Stimulated activated CD8-positive, alpha-beta memory T cell treated with anti-CD3 and anti-CD28 coated beads, Interleukin-7, amount 100 ng/mL, for 48 hours (primary cell): ENCODE results near the gene TCOF1.
A peak's percentile ranks its signal among the peaks of the same experiment; 100 is the strongest.

Experiments
- DNase-seq, 2 donors: peaks; one replicate each; pipeline ENCODE4 v3.0.0-alpha.2; 2020; ENCODE audit warnings: low read depth in 1 of 2; ENCODE audit errors: extremely low read depth in 1 of 2

TCOF1 gene

GRCh38 chr5:150347451-150347850 is 10.0 kb upstream of the TCOF1 start:
- DNase-seq: no peak

- no peak for DNase-seq
These were observed 7.7 kb upstream of the TCOF1 start for GRCh38 chr5:150349681-150350275.

GRCh38 chr5:150350524-150351344 is 6.8 kb upstream of the TCOF1 start:
- peak; percentile 8 to 55 for DNase-seq

- no peak for DNase-seq
These were observed 5.1 kb upstream of the TCOF1 start for GRCh38 chr5:150352244-150353031.

- no peak for DNase-seq
These were observed 4.3 kb upstream of the TCOF1 start for GRCh38 chr5:150353032-150353675.

GRCh38 chr5:150355791-150356190 is 1.7 kb upstream of the TCOF1 start:
- DNase-seq: no peak

GRCh38 chr5:150356575-150357294 is 762 bp upstream of the TCOF1 start:
- DNase-seq: no peak

GRCh38 chr5:150358261-150359095 is 981 bp downstream of the TCOF1 start:
- DNase-seq: no peak

- no peak for DNase-seq
These were observed 3.8 kb downstream of the TCOF1 start for GRCh38 chr5:150361301-150361700.

GRCh38 chr5:150363185-150363584 is 5.7 kb downstream of the TCOF1 start:
- DNase-seq: no peak

- DNase-seq: no peak
These were observed 6.5 kb downstream of the TCOF1 start for GRCh38 chr5:150364004-150364403.

- DNase-seq: no peak
These were observed 11.0 kb downstream of the TCOF1 start for GRCh38 chr5:150368526-150368925.

GRCh38 chr5:150372639-150373038 is 15.1 kb downstream of the TCOF1 start:
- no peak for DNase-seq

GRCh38 chr5:150374651-150375050 is 17.2 kb downstream of the TCOF1 start:
- no peak for DNase-seq

- no peak for DNase-seq
These were observed 19.6 kb downstream of the TCOF1 start for GRCh38 chr5:150376799-150377771.

- DNase-seq: no peak
These were observed 20.6 kb downstream of the TCOF1 start for GRCh38 chr5:150377964-150378694.

GRCh38 chr5:150384701-150385100 is 27.2 kb downstream of the TCOF1 start:
- DNase-seq: no peak
